Liver (tissue), 10 donors: ENCODE results near the gene SLC22A13. TPM values are rescaled to one million over a fixed set of nuclear protein-coding genes. Genes with fewer than 3 reads are reported as not detected.

Source experiments
- DNase-seq: peaks from one replicate; pipeline ENCODE4 v3.0.0-alpha.2; 2017; ENCODE audit warnings: low spot score
- H3K27ac ChIP-seq, 2 donors: one replicate each; pipeline ENCODE4 v1.7.0; 2013; ENCODE audit warnings: inconsistent platforms in 2 of 2, low read length in 2 of 2, control low read depth in 1 of 2, low read depth in 1 of 2, mild to moderate bottlenecking in 1 of 2
- H3K27me3 ChIP-seq, 4 donors: one replicate each; pipeline versions ENCODE4 v1.6.1 to v1.7.0; 2013; ENCODE audit warnings: low read length in 3 of 4, inconsistent platforms in 1 of 4, mild to moderate bottlenecking in 1 of 4, moderate library complexity in 1 of 4; ENCODE audit not compliant: control insufficient read depth in 4 of 4, insufficient read depth in 4 of 4
- H3K36me3 ChIP-seq, 4 donors: one replicate each; pipeline versions ENCODE4 v1.6.1 to v1.7.0; 2013; ENCODE audit warnings: low read length in 3 of 4, mild to moderate bottlenecking in 3 of 4, low read depth in 1 of 4, moderate library complexity in 1 of 4; ENCODE audit not compliant: control insufficient read depth in 4 of 4, insufficient read depth in 3 of 4
- H3K4me1 ChIP-seq, 4 donors: one replicate each; pipeline versions ENCODE4 v1.6.1 to v1.7.0; 2013; ENCODE audit warnings: low read length in 3 of 4, mild to moderate bottlenecking in 3 of 4, moderate library complexity in 1 of 4; ENCODE audit not compliant: control insufficient read depth in 4 of 4, insufficient read depth in 4 of 4
- H3K4me3 ChIP-seq, 3 donors: one replicate each; pipeline versions ENCODE4 v1.6.1 to v1.7.0; 2013; ENCODE audit warnings: low read length in 3 of 3, control low read depth in 1 of 3, low read depth in 1 of 3, mild to moderate bottlenecking in 1 of 3
- H3K9ac ChIP-seq, 2 donors: one replicate each; pipeline ENCODE4 v1.7.0; 2013; ENCODE audit warnings: low read length in 2 of 2, mild to moderate bottlenecking in 2 of 2, moderate library complexity in 2 of 2, control low read depth in 1 of 2, low read depth in 1 of 2
- H3K9me3 ChIP-seq, 4 donors: one replicate each; pipeline versions ENCODE4 v1.6.1 to v1.7.0; 2013; ENCODE audit warnings: low read length in 3 of 4; ENCODE audit not compliant: control insufficient read depth in 4 of 4
- FOXA1 ChIP-seq: IDR thresholded peaks from 2 replicates; pipeline ENCODE4 v1.6.1; 2016; ENCODE audit warnings: antibody characterized with exemption
- GABPA ChIP-seq, 2 donors: IDR thresholded peaks in 1 of 2; conservative IDR thresholded peaks in 1 of 2; 2 replicates each; pipeline ENCODE4 v1.6.1; 2016; ENCODE audit warnings: antibody characterized with exemption in 2 of 2, mild to moderate bottlenecking in 1 of 2, moderate library complexity in 1 of 2
- HNF4G ChIP-seq: IDR thresholded peaks from 2 replicates; pipeline ENCODE4 v1.6.1; 2016; ENCODE audit warnings: antibody characterized with exemption
- JUND ChIP-seq, 2 donors: IDR thresholded peaks; 2 replicates each; pipeline ENCODE4 v1.6.1; 2016; ENCODE audit warnings: antibody characterized with exemption in 2 of 2
- NR2F2 ChIP-seq: IDR thresholded peaks from 2 replicates; pipeline ENCODE4 v1.6.1; 2016; ENCODE audit warnings: antibody characterized with exemption
- RAD21 ChIP-seq, 2 donors: IDR thresholded peaks; 2 replicates each; pipeline ENCODE4 v1.6.1; 2016; ENCODE audit warnings: antibody characterized with exemption in 2 of 2, mild to moderate bottlenecking in 2 of 2
- REST ChIP-seq: IDR thresholded peaks from 2 replicates; pipeline ENCODE4 v1.6.1; 2016; ENCODE audit warnings: antibody characterized with exemption, mild to moderate bottlenecking
- RXRA ChIP-seq, 2 donors: IDR thresholded peaks; 2 replicates each; pipeline ENCODE4 v1.6.1; 2017 to 2018; ENCODE audit warnings: antibody characterized with exemption in 2 of 2, mild to moderate bottlenecking in 1 of 2
- TAF1 ChIP-seq: conservative IDR thresholded peaks from 2 replicates; pipeline ENCODE4 v1.6.1; 2016; ENCODE audit warnings: antibody characterized with exemption, mild to moderate bottlenecking
- polyA plus RNA-seq, 2 donors: library from polyadenylated mRNA; stranded (reverse) in 1 of 2; unstranded in 1 of 2; fragments of 200-250 nt in 1 of 2; fragments of >200 nt in 1 of 2; fragmentation: Nextera tagmentation in 1 of 2; extraction: Ambion mirVana in 1 of 2; gene quantifications; one replicate each; pipeline versions ENCODE4 v1.2.1 to v1.2.3, GENCODE V29; 2013 to 2015
- small RNA-seq: library from RNA; depleted of rRNA; stranded (forward); fragments of <200 nt; gene quantifications from one replicate; pipeline ENCODE3, GENCODE V24; 2014
- total RNA-seq, 2 donors: library from RNA; depleted of rRNA; stranded (reverse); fragments of >200 nt; gene quantifications; one replicate each; pipeline ENCODE4 v1.2.3, GENCODE V29; 2014
- TF ChIP-seq, protein P1 (sequence below): IDR thresholded peaks from 2 replicates; pipeline ENCODE4 v1.6.1; 2016; ENCODE audit warnings: antibody characterized with exemption
- donor health status: healthy.
- donor health status: healthy.
- donor health status: healthy.
- donor health status: healthy.
- donor health status: healthy.

SLC22A13 gene
- total and polyA plus RNA-seq, 4 donors, result 0.10 to 0.42 (median 0.14) TPM; not detected in 1

DNA sequence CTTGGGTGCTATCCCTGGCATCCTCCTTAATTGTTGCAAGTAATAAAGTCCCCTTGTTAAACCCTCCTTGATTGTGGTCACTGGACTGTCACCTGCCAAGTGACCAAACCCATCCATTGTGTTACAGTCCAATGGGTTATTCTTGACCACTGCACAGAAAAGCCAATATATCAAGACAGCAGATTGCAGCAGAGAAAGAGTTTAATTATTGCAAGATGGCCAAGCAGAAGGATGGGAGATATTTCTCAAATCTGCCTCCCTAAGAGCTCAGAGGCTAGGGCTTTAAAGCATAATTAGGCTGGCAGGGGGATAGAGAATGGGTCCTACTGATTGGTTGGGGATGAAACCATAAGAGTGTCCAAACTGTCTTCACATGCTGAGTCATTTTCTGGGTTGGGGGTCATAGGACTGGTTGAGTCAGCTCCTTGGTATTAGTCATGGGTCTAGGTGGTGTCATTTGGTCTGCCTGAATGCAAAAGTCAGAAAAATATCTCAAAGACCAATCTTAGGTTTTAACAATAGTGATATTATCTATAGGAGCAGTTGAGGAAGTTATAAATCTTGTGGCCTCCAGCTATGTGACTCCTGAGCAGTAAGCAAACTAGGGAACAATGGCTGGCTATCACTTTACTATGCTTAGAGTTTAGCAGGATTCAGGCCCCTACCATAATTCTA, 61.9 kb downstream of the SLC22A13 start:
- Histone ChIP-seq H3K36me3 (no peaks in the 10 kb centered on the region), H3K4me1 (peaks cover 0 to 6% (median 3%) of the 10 kb centered on the region in 4 donors), H3K4me3 (no peak overlapping the region), H3K9me3 (peaks cover 0 to 3% (median 0%) of the 10 kb centered on the region in 4 donors), H3K9ac (no peak overlapping the region), H3K27ac (no peak overlapping the region), H3K27me3 (no peaks in the 10 kb centered on the region)
- TF ChIP-seq REST (no peak), RAD21 (IDR thresholded peaks at IDR 0.05) (no peak), JUND (IDR thresholded peaks at IDR 0.05) (no peak), GABPA (IDR thresholded peaks at IDR 0.05 in 1 of 2, conservative IDR thresholded peaks at IDR 0.05 in 1 of 2) (no peak), FOXA1 (no peak), RXRA (IDR thresholded peaks at IDR 0.05) (no peak), HNF4G (no peak), NR2F2 (no peak), TAF1 (no peak)
- TF ChIP-seq, protein P1, sequence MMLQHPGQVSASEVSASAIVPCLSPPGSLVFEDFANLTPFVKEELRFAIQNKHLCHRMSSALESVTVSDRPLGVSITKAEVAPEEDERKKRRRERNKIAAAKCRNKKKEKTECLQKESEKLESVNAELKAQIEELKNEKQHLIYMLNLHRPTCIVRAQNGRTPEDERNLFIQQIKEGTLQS, result no peak
- DNase-seq, result no peak

Small RNAs within 50 kb of the gene (small RNA-seq; reads per million reads assigned to genes)
- not detected for gene RNU6-235P

Other genes starting within 250 kb of the SLC22A13 start
- gene PLCD1, start 236.2 kb upstream of the SLC22A13 start, total RNA-seq, result 10 to 100 TPM in 1 of 2 donors, 1 to 10 TPM in 1; 9.5 to 10.5 TPM
- 1 to 10 TPM; 6.7 to 8.7 TPM for gene PLCD1, start 236.2 kb upstream of the SLC22A13 start, polyA plus RNA-seq
- gene DLEC1, start 226.6 kb upstream of the SLC22A13 start, total RNA-seq, result under 1 TPM; 0.09 to 0.17 TPM
- under 1 TPM; 0.43 to 0.63 TPM for gene DLEC1, start 226.6 kb upstream of the SLC22A13 start, polyA plus RNA-seq
- 100 to 1,000 TPM; 220 to 410 TPM for gene ACAA1, start 128.7 kb upstream of the SLC22A13 start, total RNA-seq
- 100 to 1,000 TPM; 338 to 342 TPM for gene ACAA1, start 128.7 kb upstream of the SLC22A13 start, polyA plus RNA-seq
- 10 to 100 TPM; 15.4 to 60.3 TPM for gene MYD88, start 127.2 kb upstream of the SLC22A13 start, total RNA-seq
- gene MYD88, start 127.2 kb upstream of the SLC22A13 start, polyA plus RNA-seq, result 10 to 100 TPM; 37.0 to 51.1 TPM
- gene OXSR1, start 100.3 kb upstream of the SLC22A13 start, total RNA-seq, result 10 to 100 TPM; 16.2 to 24.7 TPM
- gene OXSR1, start 100.3 kb upstream of the SLC22A13 start, polyA plus RNA-seq, result 1 to 10 TPM; 4.3 to 8.2 TPM
- gene SLC22A14, start 16.5 kb downstream of the SLC22A13 start, total RNA-seq, result under 1 TPM in 1 of 2 donors, not detected in 1; 0.17 TPM
- not detected for gene SLC22A14, start 16.5 kb downstream of the SLC22A13 start, polyA plus RNA-seq
- 10 to 100 TPM; 14.2 to 51.5 TPM for gene XYLB, start 81.0 kb downstream of the SLC22A13 start, total RNA-seq
- gene XYLB, start 81.0 kb downstream of the SLC22A13 start, polyA plus RNA-seq, result 10 to 100 TPM; 14.6 to 21.4 TPM
- 1 to 10 TPM; 7.3 to 7.4 TPM for gene ACVR2B, start 188.1 kb downstream of the SLC22A13 start, total RNA-seq
- 1 to 10 TPM; 1.2 to 2.1 TPM for gene ACVR2B, start 188.1 kb downstream of the SLC22A13 start, polyA plus RNA-seq
- 1 to 10 TPM; 3.8 to 4.4 TPM for gene EXOG, start 230.5 kb downstream of the SLC22A13 start, total RNA-seq
- gene EXOG, start 230.5 kb downstream of the SLC22A13 start, polyA plus RNA-seq, result 1 to 10 TPM; 2.1 to 3.9 TPM